Measurements from ENCODE around the gene SPRR3.
"Not testable (repeated sequence)": the region's sequence is repeated elsewhere in the genome, so short reads cannot be mapped to it uniquely, and the experiment has no call there.

Gene SPRR3

GRCh38 chr1:152986578-152986977, 15.0 kb upstream of the SPRR3 start:
- no peak for DNase-seq

GRCh38 chr1:152993186-152993585, 8.4 kb upstream of the SPRR3 start:
- DNase-seq, result no peak

GRCh38 chr1:152995842-152996241, 5.7 kb upstream of the SPRR3 start:
- DNase-seq, result no peak

- DNase-seq, result no peak
Observed at GRCh38 chr1:152996633-152997400, 4.7 kb upstream of the SPRR3 start.

- no peak for DNase-seq
Observed at GRCh38 chr1:152997901-152998300, 3.6 kb upstream of the SPRR3 start.

- no peak for DNase-seq
Observed at GRCh38 chr1:152998476-152998875, 3.1 kb upstream of the SPRR3 start.

GRCh38 chr1:152999818-153000217, 1.7 kb upstream of the SPRR3 start:
- DNase-seq, result no peak

- DNase-seq, result no peak
Observed at GRCh38 chr1:153000294-153000693, 1.3 kb upstream of the SPRR3 start.

- not testable (repeated sequence) for DNase-seq
Observed at GRCh38 chr1:153011235-153011758, 9.7 kb downstream of the SPRR3 start.

- DNase-seq, result not testable (repeated sequence)
Observed at GRCh38 chr1:153021829-153022228, 20.3 kb downstream of the SPRR3 start.

- DNase-seq, result not testable (repeated sequence)
Observed at GRCh38 chr1:153022340-153022739, 20.8 kb downstream of the SPRR3 start.

GRCh38 chr1:153023109-153023508, 21.6 kb downstream of the SPRR3 start:
- DNase-seq, result no peak

- no peak for DNase-seq
Observed at GRCh38 chr1:153024413-153024812, 22.9 kb downstream of the SPRR3 start.

- DNase-seq, result no peak
Observed at GRCh38 chr1:153025797-153026196, 24.2 kb downstream of the SPRR3 start.

GRCh38 chr1:153028766-153029165, 27.2 kb downstream of the SPRR3 start:
- DNase-seq, result no peak

GRCh38 chr1:153030895-153031294, 29.3 kb downstream of the SPRR3 start, which contains the start of gene SPRR1B:
Gene SPRR1B (plus strand): TSS chr1:153031203. CDS start chr1:153032346, 1,143 bp downstream.
- no peak for DNase-seq

GRCh38 chr1:153032073-153032472, 30.5 kb downstream of the SPRR3 start:
- no peak for DNase-seq

- no peak for DNase-seq
Observed at GRCh38 chr1:153032677-153033308, 31.2 kb downstream of the SPRR3 start.

GRCh38 chr1:153035211-153035610, 33.7 kb downstream of the SPRR3 start:
- DNase-seq, result no peak

- no peak for DNase-seq
Observed at GRCh38 chr1:153040950-153041631, 39.5 kb downstream of the SPRR3 start, which contains the start of gene SPRR2D. Gene SPRR2D (minus strand): TSS chr1:153041120. CDS start chr1:153040346, 774 bp downstream.

GRCh38 chr1:153049211-153049610, 47.7 kb downstream of the SPRR3 start:
- no peak for DNase-seq
